Keratinocyte (primary cell): ENCODE data around the gene RBCK1. TPM values are rescaled to one million over a fixed set of nuclear protein-coding genes. Genes with fewer than 3 reads are reported as not detected.

ENCODE experiments used
- DNase-seq: peaks from one replicate; pipeline ENCODE4 v3.0.0-alpha.2; 2011; ENCODE audit warnings: low read depth, missing footprints, low spot score
- FAIRE-seq: peaks from 2 replicates; lab custom pipeline; 2011; peaks lifted over from hg19 to GRCh38; lab: Jason Lieb, UNC
- H2AFZ ChIP-seq: 2 replicates; pipeline ENCODE4 v1.6.0; 2012; ENCODE audit warnings: low read length, control low read depth, inconsistent platforms; ENCODE audit not compliant: control insufficient read depth
- H3K27ac ChIP-seq: 2 replicates; pipeline ENCODE4 v1.5.1; 2011; ENCODE audit warnings: low read length; ENCODE audit not compliant: control insufficient read depth, insufficient read depth
- H3K27me3 ChIP-seq: 3 replicates; pipeline ENCODE4 v1.6.0; 2011; ENCODE audit warnings: low read length; ENCODE audit not compliant: control insufficient read depth, insufficient read depth; ENCODE audit errors: extremely low read depth
- H3K36me3 ChIP-seq, 2 experiments: 2 replicates in 1 of 2; 3 replicates in 1 of 2; pipeline ENCODE4 v1.5.1; 2011; ENCODE audit warnings: low read length in 2 of 2, mild to moderate bottlenecking in 1 of 2; ENCODE audit not compliant: control insufficient read depth in 2 of 2, insufficient read depth in 2 of 2; ENCODE audit errors: extremely low read depth in 1 of 2
- H3K4me1 ChIP-seq: 3 replicates; pipeline ENCODE4 v1.5.1; 2011; ENCODE audit warnings: low read length; ENCODE audit not compliant: control insufficient read depth, insufficient read depth; ENCODE audit errors: extremely low read depth
- H3K4me2 ChIP-seq: 3 replicates; pipeline ENCODE4 v1.6.0; 2011; ENCODE audit warnings: low read depth, low read length; ENCODE audit not compliant: control insufficient read depth, insufficient read depth; ENCODE audit errors: extremely low read depth
- H3K4me3 ChIP-seq, 3 experiments: fragments of 200-600 bp in 1 of 3; sonication (generic) in 1 of 3; 2 replicates in 2 of 3; 3 replicates in 1 of 3; pipeline ENCODE4 v1.5.1; 2011 to 2016; ENCODE audit warnings: low read length in 3 of 3, mild to moderate bottlenecking in 3 of 3, control low read depth in 2 of 3, inconsistent platforms in 1 of 3, low read depth in 1 of 3, mixed read lengths in 1 of 3, mixed run types in 1 of 3, moderate library complexity in 1 of 3; ENCODE audit not compliant: control insufficient read depth in 2 of 3, insufficient read depth in 2 of 3; ENCODE audit errors: extremely low read depth in 1 of 3
- H3K79me2 ChIP-seq: 2 replicates; pipeline ENCODE4 v1.6.0; 2012; ENCODE audit warnings: low read length; ENCODE audit not compliant: control insufficient read depth, insufficient read depth
- H3K9ac ChIP-seq: 3 replicates; pipeline ENCODE4 v1.6.0; 2011; ENCODE audit warnings: low read length; ENCODE audit not compliant: control insufficient read depth, insufficient read depth; ENCODE audit errors: extremely low read depth
- H3K9me1 ChIP-seq: 3 replicates; pipeline ENCODE4 v1.6.0; 2011; ENCODE audit warnings: low read length; ENCODE audit not compliant: control insufficient read depth, insufficient read depth; ENCODE audit errors: extremely low read depth
- H3K9me3 ChIP-seq: 2 replicates; pipeline ENCODE4 v1.5.1; 2012; ENCODE audit warnings: low read depth, low read length; ENCODE audit not compliant: control insufficient read depth
- H4K20me1 ChIP-seq: 3 replicates; pipeline ENCODE4 v1.6.0; 2011; ENCODE audit warnings: low read length; ENCODE audit not compliant: control insufficient read depth, insufficient read depth; ENCODE audit errors: extremely low read depth
- CTCF ChIP-seq, 3 experiments: IDR thresholded peaks in 1 of 3; conservative IDR thresholded peaks in 1 of 3; optimal IDR thresholded peaks in 1 of 3; 2 replicates in 2 of 3; 3 replicates in 1 of 3; pipeline versions ENCODE3 to v1.5.1; 2011; ENCODE audit warnings: low read length in 3 of 3, mild to moderate bottlenecking in 3 of 3, moderate library complexity in 2 of 3, control low read depth in 1 of 3, inconsistent platforms in 1 of 3; ENCODE audit not compliant: insufficient read depth in 2 of 3; ENCODE audit errors: extremely low read depth in 1 of 3
- EZH2 ChIP-seq: IDR thresholded peaks from one replicate; pipeline ENCODE4 v1.6.1; 2012; ENCODE audit warnings: inconsistent platforms, mild to moderate bottlenecking, low read length, moderate library complexity
- dilution Hi-C: fragments of 300-500 bp; cut with MboI; formaldehyde crosslinking; loops from one replicate; pipeline ENCODE4 v1.7.0; 2020; ENCODE audit warnings: low sequenced_read_pairs; ENCODE audit not compliant: extremely low pct_ligation_motif_present
- polyA plus RNA-seq, 5 experiments: library from polyadenylated mRNA; depleted of rRNA in 3 of 5; stranded (reverse) in 3 of 5; stranded (forward) in 1 of 5; unstranded in 1 of 5; fragments of >200 nt; gene quantifications; 1 replicate in 1 of 5; 2 replicates in 3 of 5; 3 replicates in 1 of 5; pipeline versions ENCODE4 v1.2.1 to v1.2.3, GENCODE V29; 2011 to 2012; ENCODE audit warnings: missing spikeins in 2 of 5, low read depth in 1 of 5, low replicate concordance in 1 of 5

The RBCK1 gene
- polyA plus RNA-seq, 1 donor (not counting 4 experiments of a cell fraction or from before 2014, with no cell fraction given): 136 TPM

DNA sequence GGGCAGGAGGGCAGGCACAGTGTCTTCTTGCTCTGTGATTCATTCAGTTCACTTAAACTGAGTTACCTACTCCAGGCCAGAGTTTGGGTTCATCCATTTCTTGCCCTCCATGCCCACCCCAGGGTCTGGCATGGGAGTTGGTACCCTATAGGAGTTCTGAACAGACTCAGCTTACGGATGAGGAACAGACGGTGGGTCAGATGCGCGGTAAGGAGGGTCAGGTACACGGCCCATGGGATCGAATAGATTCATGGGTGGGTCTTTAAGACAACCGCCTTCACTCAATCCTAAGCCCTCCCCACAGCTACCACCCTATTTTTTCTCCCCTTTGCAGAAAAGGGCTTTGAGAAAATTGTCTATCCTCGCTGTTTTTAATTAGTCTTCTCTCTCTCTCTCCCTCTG lies 40.6 kb upstream of the RBCK1 start:
- Histone ChIP-seq H3K9me1 (no peaks in the 10 kb centered on the region), H2AFZ (no peak overlapping the region), H3K27me3 (no peaks in the 10 kb centered on the region), H3K79me2 (no peaks in the 10 kb centered on the region), H4K20me1 (no peaks in the 10 kb centered on the region), H3K9me3 (no peaks in the 10 kb centered on the region), H3K9ac (no peak overlapping the region), H3K4me1 (peaks cover 56% of the 10 kb centered on the region), H3K36me3 (no peaks in the 10 kb centered on the region), H3K27ac (no peak overlapping the region), H3K4me3 (no peak overlapping the region), H3K4me2 (no peak overlapping the region)
- dilution Hi-C loops: no loop called here
- TF ChIP-seq EZH2 (no peak), CTCF (optimal IDR thresholded peaks at IDR 0.05 in 1 of 3, IDR thresholded peaks at IDR 0.05 in 1 of 3, conservative IDR thresholded peaks at IDR 0.05 in 1 of 3; ENCODE audit: extremely low read depth in 1 of 3, insufficient read depth in 2 of 3, low read length in 3 of 3) (no peak)
- FAIRE-seq (no peak), DNase-seq (no peak)

GRCh38 chr20:368915-369314 lies 39.2 kb upstream of the RBCK1 start:
- no peaks in the 10 kb centered on the region for H4K20me1 ChIP-seq
- DNase-seq (no peak), FAIRE-seq (no peak)
- H3K9me3 ChIP-seq: no peaks in the 10 kb centered on the region
- no peaks in the 10 kb centered on the region for H3K27me3 ChIP-seq
- no peak for TF ChIP-seq CTCF (optimal IDR thresholded peaks at IDR 0.05 in 1 of 3, IDR thresholded peaks at IDR 0.05 in 1 of 3, conservative IDR thresholded peaks at IDR 0.05 in 1 of 3; ENCODE audit: extremely low read depth in 1 of 3, insufficient read depth in 2 of 3, low read length in 3 of 3)
- no peak for TF ChIP-seq EZH2
- no peak overlapping the region for H3K4me2 ChIP-seq
- H3K9me1 ChIP-seq: no peaks in the 10 kb centered on the region
- H3K36me3 ChIP-seq: no peaks in the 10 kb centered on the region
- no peak overlapping the region for H3K27ac ChIP-seq
- H2AFZ ChIP-seq: no peak overlapping the region
- H3K9ac ChIP-seq: no peak overlapping the region
- no peak overlapping the region for H3K4me3 ChIP-seq
- dilution Hi-C loops: no loop called here
- H3K79me2 ChIP-seq: no peaks in the 10 kb centered on the region
- H3K4me1 ChIP-seq: peaks cover 56% of the 10 kb centered on the region
